Mesothelial cell of epicardium (in vitro differentiated cells): ENCODE results near the gene IQGAP2. TPM values are rescaled to one million over a fixed set of nuclear protein-coding genes. Genes with fewer than 3 reads are reported as not detected.
"Not testable (repeated sequence)": the region's sequence is repeated elsewhere in the genome, so short reads cannot be mapped to it uniquely, and the experiment has no call there.

Experiments used
- DNase-seq, 2 experiments: peaks; one replicate each; pipeline ENCODE4 v3.0.0; 2021; ENCODE audit warnings: low spot score in 2 of 2; ENCODE audit not compliant: unreplicated experiment in 2 of 2
- H3K27ac Mint-ChIP-seq: 2 replicates; pipeline ENCODE4 v1.8.0; 2021; ENCODE audit warnings: mixed read lengths
- H3K27me3 Mint-ChIP-seq: 2 replicates; pipeline ENCODE4 v1.8.0; 2021; ENCODE audit warnings: low read depth, mixed read lengths
- H3K36me3 Mint-ChIP-seq: 2 replicates; pipeline ENCODE4 v1.8.0; 2021; ENCODE audit warnings: mixed read lengths
- H3K4me1 Mint-ChIP-seq: 2 replicates; pipeline ENCODE4 v1.8.0; 2021; ENCODE audit warnings: mixed read lengths
- H3K4me3 Mint-ChIP-seq: 2 replicates; pipeline ENCODE4 v1.8.0; 2021; ENCODE audit warnings: mild to moderate bottlenecking, moderate library complexity, mixed read lengths
- H3K9me3 Mint-ChIP-seq: 2 replicates; pipeline ENCODE4 v1.8.0; 2021; ENCODE audit warnings: mixed read lengths
- CTCF ChIP-seq: fragments of 200-600 bp; sonication (generic); IDR thresholded peaks from one replicate; pipeline ENCODE4 v1.5.0; 2021; ENCODE audit warnings: antibody characterized with exemption; ENCODE audit not compliant: unreplicated experiment
- total RNA-seq: library from RNA; stranded (reverse); gene quantifications from 3 replicates; pipeline ENCODE4 v1.2.1, GENCODE V29; 2021

The IQGAP2 gene
- total RNA-seq, 1 donor from 2014 or later = 13.9 TPM

- Mint-ChIP-seq H3K27me3 (no peaks in the 10 kb centered on the region), H3K9me3 (no peaks in the 10 kb centered on the region), H3K27ac (no peak overlapping the region), H3K36me3 (no peaks in the 10 kb centered on the region), H3K4me1 (peaks cover 23% of the 10 kb centered on the region), H3K4me3 (no peak overlapping the region)
- TF ChIP-seq CTCF = no peak
- no peak for DNase-seq
These were observed 36.5 kb upstream of the IQGAP2 start for GRCh38 chr5:76366596-76366995.

GRCh38 chr5:76367623-76368371 is 35.3 kb upstream of the IQGAP2 start:
- no peak for DNase-seq
- no peak overlapping the region for H3K4me3 Mint-ChIP-seq
- no peak overlapping the region for H3K27ac Mint-ChIP-seq
- H3K9me3 Mint-ChIP-seq = no peaks in the 10 kb centered on the region
- no peak for TF ChIP-seq CTCF
- H3K27me3 Mint-ChIP-seq = no peaks in the 10 kb centered on the region
- peaks cover 34% of the 10 kb centered on the region for H3K4me1 Mint-ChIP-seq
- no peaks in the 10 kb centered on the region for H3K36me3 Mint-ChIP-seq

GRCh38 chr5:76368941-76369340 is 34.1 kb upstream of the IQGAP2 start:
- TF ChIP-seq CTCF = no peak
- no peak overlapping the region for H3K4me3 Mint-ChIP-seq
- no peaks in the 10 kb centered on the region for H3K27me3 Mint-ChIP-seq
- DNase-seq = no peak
- H3K27ac Mint-ChIP-seq = no peak overlapping the region
- no peaks in the 10 kb centered on the region for H3K9me3 Mint-ChIP-seq
- H3K36me3 Mint-ChIP-seq = no peaks in the 10 kb centered on the region
- H3K4me1 Mint-ChIP-seq = peaks cover 32% of the 10 kb centered on the region

- not testable (repeated sequence) for DNase-seq, H3K9me3 Mint-ChIP-seq, H3K4me3 Mint-ChIP-seq
These were observed 33.4 kb upstream of the IQGAP2 start for GRCh38 chr5:76369668-76370067.

GRCh38 chr5:76371960-76372322 is 31.1 kb upstream of the IQGAP2 start:
- no peak for DNase-seq
- H3K27me3 Mint-ChIP-seq = no peaks in the 10 kb centered on the region
- H3K36me3 Mint-ChIP-seq = no peaks in the 10 kb centered on the region
- H3K4me1 Mint-ChIP-seq = peaks cover 17% of the 10 kb centered on the region
- H3K9me3 Mint-ChIP-seq = no peaks in the 10 kb centered on the region
- no peak overlapping the region for H3K4me3 Mint-ChIP-seq
- no peak for TF ChIP-seq CTCF
- H3K27ac Mint-ChIP-seq = peak overlapping the region; percentile 7

More at GRCh38 chr5:76369668-76370067, 33.4 kb upstream of the IQGAP2 start:
- H3K27ac Mint-ChIP-seq, H3K27me3 Mint-ChIP-seq, H3K36me3 Mint-ChIP-seq: not testable (repeated sequence)
- H3K4me1 Mint-ChIP-seq = peaks cover 28% of the 10 kb centered on the region

GRCh38 chr5:76372323-76373054 is 30.6 kb upstream of the IQGAP2 start:
- H3K4me3 Mint-ChIP-seq = no peak overlapping the region

More at GRCh38 chr5:76372323-76373054, 30.6 kb upstream of the IQGAP2 start:
- peaks cover 17% of the 10 kb centered on the region for H3K4me1 Mint-ChIP-seq
- DNase-seq = no peak
- no peaks in the 10 kb centered on the region for H3K36me3 Mint-ChIP-seq
- H3K9me3 Mint-ChIP-seq = no peaks in the 10 kb centered on the region
- no peak for TF ChIP-seq CTCF
- H3K27me3 Mint-ChIP-seq = no peaks in the 10 kb centered on the region
- peak overlapping the region; percentile 7 for H3K27ac Mint-ChIP-seq
